ENCODE results near the gene PRDM5.

GRCh38 chr4:120829113-120829831 lies 93.3 kb downstream of the PRDM5 start:
- no peak for TF ChIP-seq POLR2AphosphoS5 (IDR thresholded peaks at IDR 0.05; ENCODE audit: low read depth, low read length)
- TF ChIP-seq POLR2A (IDR thresholded peaks at IDR 0.05; ENCODE audit: low read depth, low read length): no peak
- no peak for TF ChIP-seq SPI1 (IDR thresholded peaks at IDR 0.05; ENCODE audit: low read depth, low read length)
- TF ChIP-seq TAF1 (IDR thresholded peaks at IDR 0.05; ENCODE audit: low read depth, low read length): no peak

Data from GM12891 (cell line).